BJ (cell line): ENCODE data around the gene MORC3. TPM values are rescaled to one million over a fixed set of nuclear protein-coding genes. Genes with fewer than 3 reads are reported as not detected.
A peak's percentile ranks its signal among the peaks of the same experiment; 100 is the strongest.

Experiments used
- CTCF ChIA-PET: fragments of 350-600 bp; formaldehyde crosslinking; extraction: SDS; loops from one replicate; lab custom pipeline; 2021; ENCODE audit warnings: antibody characterized with exemption, inconsistent platforms; lab: Yijun Ruan, JAX
- POLR2A ChIA-PET: fragments of 300-600 bp; sonication (Branson Sonifier 250); formaldehyde crosslinking; extraction: SDS; loops from one replicate; lab custom pipeline; 2021; ENCODE audit warnings: antibody characterized with exemption; lab: Charles Lee
- DNase-seq: peaks from one replicate; pipeline ENCODE4 v3.0.0-alpha.2; 2011; ENCODE audit warnings: low read depth
- H3K27me3 ChIP-seq: 2 replicates; pipeline ENCODE4 v1.6.0; 2011; ENCODE audit warnings: low read length; ENCODE audit not compliant: control insufficient read depth, insufficient read depth
- H3K36me3 ChIP-seq: 2 replicates; pipeline ENCODE4 v1.5.1; 2011; ENCODE audit warnings: low read length; ENCODE audit not compliant: control insufficient read depth, insufficient read depth
- H3K4me3 ChIP-seq: 2 replicates; pipeline ENCODE4 v1.5.1; 2011; ENCODE audit warnings: low read depth, mild to moderate bottlenecking, control low read depth, low read length
- polyA plus RNA-seq: library from polyadenylated mRNA; depleted of rRNA; stranded (reverse); fragments of >200 nt; gene quantifications from 2 replicates; pipeline ENCODE4 v1.2.3, GENCODE V29; 2011
- TF ChIP-seq, protein P1 (sequence below): IDR thresholded peaks from 2 replicates; pipeline ENCODE4 v1.5.1; 2011; ENCODE audit warnings: low read depth, mild to moderate bottlenecking, control low read depth, inconsistent platforms, low read length, moderate library complexity; ENCODE audit not compliant: insufficient read depth

MORC3 gene
- polyA plus RNA-seq, 1 experiment, result 8.8 TPM

DNA sequence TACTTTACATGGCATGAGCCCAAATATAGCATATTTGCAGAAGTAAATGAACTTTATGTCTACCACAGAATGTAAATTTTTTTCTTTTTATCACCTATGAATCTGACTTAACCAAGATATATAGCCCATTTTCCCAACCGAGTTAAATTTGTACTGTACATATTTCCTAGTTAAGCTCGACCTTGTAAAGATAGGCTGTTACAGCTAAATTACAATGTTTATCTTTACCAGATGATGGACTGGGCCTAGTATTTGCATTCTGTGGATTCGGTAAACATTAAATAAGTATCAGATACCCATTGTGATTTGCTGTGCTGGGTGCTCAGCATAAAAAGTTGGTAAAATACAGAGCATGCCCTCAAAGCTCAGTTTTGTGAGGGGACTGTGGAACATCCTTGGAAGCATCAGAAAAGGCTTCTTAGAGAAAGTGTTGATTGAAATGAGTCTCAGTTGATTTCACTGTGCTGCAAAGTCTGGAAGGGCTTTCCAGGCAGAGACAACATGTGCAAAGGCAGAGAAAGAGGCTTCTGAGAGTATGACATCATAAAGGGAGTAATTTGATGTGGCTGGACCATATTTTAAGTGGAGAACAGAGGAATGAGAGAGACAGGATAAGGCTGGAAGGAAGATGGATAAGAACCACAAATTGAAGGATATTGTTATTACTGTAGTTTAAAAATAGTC, 27.4 kb downstream of the MORC3 start:
- ChIA-PET POLR2A (no interaction called here), CTCF (interaction anchor here (0.6 kb wide), 1 partner anchor 206 kb away, joined by 3 read pairs; no protein-coding TSS in a partner anchor)
- Histone ChIP-seq H3K4me3 (no peak overlapping the region), H3K27me3 (no peaks in the 10 kb centered on the region), H3K36me3 (peaks cover 13% of the 10 kb centered on the region)
- no peak for DNase-seq
- TF ChIP-seq, protein P1, sequence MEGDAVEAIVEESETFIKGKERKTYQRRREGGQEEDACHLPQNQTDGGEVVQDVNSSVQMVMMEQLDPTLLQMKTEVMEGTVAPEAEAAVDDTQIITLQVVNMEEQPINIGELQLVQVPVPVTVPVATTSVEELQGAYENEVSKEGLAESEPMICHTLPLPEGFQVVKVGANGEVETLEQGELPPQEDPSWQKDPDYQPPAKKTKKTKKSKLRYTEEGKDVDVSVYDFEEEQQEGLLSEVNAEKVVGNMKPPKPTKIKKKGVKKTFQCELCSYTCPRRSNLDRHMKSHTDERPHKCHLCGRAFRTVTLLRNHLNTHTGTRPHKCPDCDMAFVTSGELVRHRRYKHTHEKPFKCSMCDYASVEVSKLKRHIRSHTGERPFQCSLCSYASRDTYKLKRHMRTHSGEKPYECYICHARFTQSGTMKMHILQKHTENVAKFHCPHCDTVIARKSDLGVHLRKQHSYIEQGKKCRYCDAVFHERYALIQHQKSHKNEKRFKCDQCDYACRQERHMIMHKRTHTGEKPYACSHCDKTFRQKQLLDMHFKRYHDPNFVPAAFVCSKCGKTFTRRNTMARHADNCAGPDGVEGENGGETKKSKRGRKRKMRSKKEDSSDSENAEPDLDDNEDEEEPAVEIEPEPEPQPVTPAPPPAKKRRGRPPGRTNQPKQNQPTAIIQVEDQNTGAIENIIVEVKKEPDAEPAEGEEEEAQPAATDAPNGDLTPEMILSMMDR, result no peak

DNA sequence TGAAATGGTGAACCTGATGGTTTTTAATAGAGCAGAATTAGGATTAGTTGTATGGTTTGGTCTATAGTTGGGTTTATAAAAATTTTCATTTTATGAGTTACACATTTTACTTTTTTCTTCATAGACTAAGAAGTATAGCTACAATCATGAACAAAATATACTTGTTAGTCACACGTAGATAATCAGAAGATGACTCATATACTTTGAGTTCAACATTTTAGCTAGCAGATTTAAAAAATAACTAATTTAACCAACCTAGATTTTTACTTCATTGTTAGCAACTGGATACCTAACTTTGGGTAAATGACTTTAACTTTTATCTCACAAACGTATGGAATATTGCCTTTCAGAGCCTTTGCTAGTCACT, 27.9 kb downstream of the MORC3 start:
- Histone ChIP-seq H3K27me3 (no peaks in the 10 kb centered on the region), H3K36me3 (peaks cover 13% of the 10 kb centered on the region), H3K4me3 (no peak overlapping the region)
- no peak for DNase-seq
- ChIA-PET POLR2A (no interaction called here), CTCF (no interaction called here)
- TF ChIP-seq, protein P1, result no peak

DNA sequence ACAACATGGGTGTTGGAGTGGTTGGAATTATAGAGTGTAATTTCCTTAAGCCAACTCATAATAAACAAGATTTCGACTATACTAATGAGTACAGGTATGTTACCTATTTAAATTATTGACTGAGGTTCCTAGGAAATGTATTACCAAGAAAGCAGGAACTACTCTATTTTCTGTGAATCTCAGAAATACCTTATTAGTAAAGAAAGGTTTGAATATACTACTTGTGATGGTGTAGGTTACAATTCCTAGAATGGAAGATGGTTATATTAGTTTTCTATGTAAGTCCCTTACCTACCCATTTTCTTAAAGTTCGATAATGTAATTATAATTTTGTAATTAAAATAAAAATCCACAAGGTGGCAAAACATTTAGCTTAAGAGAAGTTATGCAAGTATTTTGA, 29.3 kb downstream of the MORC3 start:
- H3K4me3 ChIP-seq, result no peak overlapping the region
- no peak for DNase-seq
- TF ChIP-seq, protein P1, result no peak
- ChIA-PET CTCF (interaction anchor here (0.8 kb wide), 1 partner anchor 11 kb away, joined by 3 read pairs; no protein-coding TSS in a partner anchor), POLR2A (interaction anchor here (0.5 kb wide), 1 partner anchor 208 kb away, joined by 7 read pairs; no protein-coding TSS in a partner anchor)
- peaks cover 12% of the 10 kb centered on the region for H3K36me3 ChIP-seq
- H3K27me3 ChIP-seq, result no peaks in the 10 kb centered on the region

DNA sequence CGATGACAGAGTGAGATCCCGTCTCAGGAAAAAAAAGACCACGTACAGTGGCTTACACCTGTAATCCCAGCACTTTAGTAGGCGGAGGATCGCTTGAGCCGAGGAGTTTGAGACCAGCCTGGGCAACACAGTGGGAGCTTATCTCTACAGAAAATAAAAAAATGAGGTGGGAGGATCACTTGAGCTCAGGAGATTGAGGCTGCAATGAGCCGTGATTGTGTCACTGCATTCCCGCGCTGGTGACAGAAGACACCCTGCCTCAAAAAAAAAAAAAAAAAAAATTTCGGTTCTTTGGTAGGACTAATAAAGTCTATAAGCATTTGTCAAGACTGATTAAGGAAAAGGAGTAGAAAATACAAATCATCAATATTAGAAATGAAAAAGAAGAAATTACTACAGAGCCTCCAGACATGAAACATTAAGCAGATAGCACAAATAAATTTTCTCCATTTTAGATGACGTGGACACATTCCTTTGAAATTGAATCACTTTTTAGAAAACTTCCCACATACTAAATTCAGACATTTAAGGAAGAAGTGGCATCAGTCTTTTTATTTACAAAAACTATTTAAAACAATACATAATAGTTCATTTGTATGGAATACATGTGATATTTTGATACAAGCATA, 30.4 kb downstream of the MORC3 start:
- TF ChIP-seq, protein P1, result no peak
- no peak overlapping the region for H3K4me3 ChIP-seq
- no peaks in the 10 kb centered on the region for H3K27me3 ChIP-seq
- ChIA-PET POLR2A (interaction anchor here (0.6 kb wide), 1 partner anchor 9 kb away, joined by 13 read pairs; no protein-coding TSS in a partner anchor), CTCF (interaction anchor here (0.9 to 1.4 kb wide), 2 partner anchors 13 to 33 kb away, joined by 3 read pairs; no protein-coding TSS in a partner anchor)
- H3K36me3 ChIP-seq, result peaks cover 12% of the 10 kb centered on the region
- peak; percentile 41 for DNase-seq

DNA sequence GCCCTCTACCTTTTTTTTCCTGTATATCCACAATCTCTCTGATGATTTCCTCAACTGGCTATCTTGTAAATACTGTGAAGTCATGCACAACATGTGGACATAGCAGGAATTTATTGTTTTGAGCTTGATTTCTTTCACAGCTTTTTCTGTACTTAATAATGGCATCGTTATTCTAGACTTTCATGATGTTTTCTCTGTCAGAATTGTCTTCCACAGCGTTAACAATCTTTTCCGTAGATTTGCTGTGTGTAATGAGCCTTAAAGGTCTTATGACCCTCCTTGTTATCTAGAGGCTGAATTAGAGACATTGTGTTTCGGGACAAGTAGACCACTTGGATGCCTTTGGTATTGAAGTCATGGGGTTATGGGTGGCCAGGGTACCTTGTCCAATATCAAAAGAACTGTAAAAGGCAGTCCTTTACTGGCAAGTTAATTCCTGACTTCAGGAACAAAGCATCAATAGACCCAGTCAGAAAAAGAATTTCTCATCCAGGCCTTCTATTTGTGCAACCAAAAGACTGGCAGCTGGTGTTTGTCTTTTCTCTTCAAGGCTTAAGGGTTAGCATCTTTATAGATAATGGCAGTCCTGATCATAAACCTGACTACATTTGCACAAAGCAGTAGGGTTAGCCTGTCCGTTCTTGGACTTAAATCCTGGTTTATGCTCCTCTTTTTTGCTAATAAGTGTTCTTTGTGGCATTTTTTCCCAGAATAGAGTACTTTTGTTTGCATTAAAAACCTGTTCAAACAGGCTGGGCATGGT, 35.1 kb downstream of the MORC3 start:
- DNase-seq, result no peak
- TF ChIP-seq, protein P1, result no peak
- ChIA-PET CTCF (no interaction called here), POLR2A (interaction anchor here (0.6 kb wide), 1 partner anchor 11 kb away, joined by 5 read pairs; no protein-coding TSS in a partner anchor)
- H3K36me3 ChIP-seq, result peaks cover 4% of the 10 kb centered on the region
- H3K4me3 ChIP-seq, result no peak overlapping the region
- H3K27me3 ChIP-seq, result no peaks in the 10 kb centered on the region
